Suprapubic skin (tissue), 4 donors: ENCODE measurements around the gene MYO1E. TPM values are rescaled to one million over a fixed set of nuclear protein-coding genes. Genes with fewer than 3 reads are reported as not detected.
A peak's percentile ranks its signal among the peaks of the same experiment; 100 is the strongest.

Experiments
- DNase-seq, 2 donors: peaks; one replicate each; pipeline ENCODE4 v3.0.0-alpha.2; 2019; ENCODE audit warnings: low spot score in 2 of 2
- H3K27ac ChIP-seq: fragments of 200-600 bp; sonication (generic); one replicate; pipeline ENCODE4 v1.5.1; 2019
- H3K27me3 ChIP-seq: fragments of 200-600 bp; sonication (generic); one replicate; pipeline ENCODE4 v1.5.1; 2019
- H3K36me3 ChIP-seq: fragments of 200-600 bp; sonication (generic); one replicate; pipeline ENCODE4 v1.5.1; 2019
- H3K4me1 ChIP-seq: fragments of 200-600 bp; sonication (generic); one replicate; pipeline ENCODE4 v1.5.1; 2019
- H3K4me3 ChIP-seq: fragments of 200-600 bp; sonication (generic); one replicate; pipeline ENCODE4 v1.5.1; 2019; ENCODE audit warnings: mild to moderate bottlenecking
- H3K9me3 ChIP-seq: fragments of 200-600 bp; sonication (generic); one replicate; pipeline ENCODE4 v1.5.1; 2019
- EP300 ChIP-seq: sonication (generic); formaldehyde crosslinking; IDR thresholded peaks from one replicate; pipeline ENCODE4 v1.6.1; 2017; ENCODE audit warnings: antibody characterized with exemption
- POLR2A ChIP-seq, 2 donors: fragments of 450-650 bp; IDR thresholded peaks; one replicate each; pipeline ENCODE4 v1.6.1; 2017; ENCODE audit warnings: antibody characterized with exemption in 2 of 2, mild to moderate bottlenecking in 2 of 2, moderate library complexity in 2 of 2
- POLR2AphosphoS5 ChIP-seq, 3 donors: sonication (generic); formaldehyde crosslinking; IDR thresholded peaks; one replicate each; pipeline ENCODE4 v1.6.1; 2017; ENCODE audit warnings: antibody characterized with exemption in 3 of 3
- WGBS: methylation state at CpG from one replicate; pipeline ENCODE4 v1.1.5; 2018; 5-methylcytosine and 5-hydroxymethylcytosine counted together
- total RNA-seq, 4 donors: library from RNA; depleted of rRNA; stranded (reverse); fragments of >200 nt; gene quantifications; one replicate each; pipeline ENCODE4 v1.1.0, GENCODE V29; 2016
- TF ChIP-seq, protein P1 (sequence below), 2 donors: fragments of 200-600 bp in 1 of 2; fragments of 450-650 bp in 1 of 2; sonication (generic) in 1 of 2; IDR thresholded peaks; one replicate each; pipeline ENCODE4 v1.5.1; 2016 to 2019; ENCODE audit warnings: antibody characterized with exemption in 2 of 2, mild to moderate bottlenecking in 1 of 2, moderate library complexity in 1 of 2

Gene MYO1E
- total RNA-seq, 4 donors from 2014 or later, result 79.7 to 171 (median 144) TPM

- TF ChIP-seq POLR2AphosphoS5 (IDR thresholded peaks at IDR 0.05), result no peak
- no peak for TF ChIP-seq POLR2A (IDR thresholded peaks at IDR 0.05)
- TF ChIP-seq, protein P1, sequence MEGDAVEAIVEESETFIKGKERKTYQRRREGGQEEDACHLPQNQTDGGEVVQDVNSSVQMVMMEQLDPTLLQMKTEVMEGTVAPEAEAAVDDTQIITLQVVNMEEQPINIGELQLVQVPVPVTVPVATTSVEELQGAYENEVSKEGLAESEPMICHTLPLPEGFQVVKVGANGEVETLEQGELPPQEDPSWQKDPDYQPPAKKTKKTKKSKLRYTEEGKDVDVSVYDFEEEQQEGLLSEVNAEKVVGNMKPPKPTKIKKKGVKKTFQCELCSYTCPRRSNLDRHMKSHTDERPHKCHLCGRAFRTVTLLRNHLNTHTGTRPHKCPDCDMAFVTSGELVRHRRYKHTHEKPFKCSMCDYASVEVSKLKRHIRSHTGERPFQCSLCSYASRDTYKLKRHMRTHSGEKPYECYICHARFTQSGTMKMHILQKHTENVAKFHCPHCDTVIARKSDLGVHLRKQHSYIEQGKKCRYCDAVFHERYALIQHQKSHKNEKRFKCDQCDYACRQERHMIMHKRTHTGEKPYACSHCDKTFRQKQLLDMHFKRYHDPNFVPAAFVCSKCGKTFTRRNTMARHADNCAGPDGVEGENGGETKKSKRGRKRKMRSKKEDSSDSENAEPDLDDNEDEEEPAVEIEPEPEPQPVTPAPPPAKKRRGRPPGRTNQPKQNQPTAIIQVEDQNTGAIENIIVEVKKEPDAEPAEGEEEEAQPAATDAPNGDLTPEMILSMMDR (IDR thresholded peaks at IDR 0.05), result no peak
- TF ChIP-seq EP300, result no peak
- WGBS, result 86% methylated on average over 5 of the region's 5 CpGs
- Histone ChIP-seq H3K4me1 (peaks cover 11% of the 10 kb centered on the region), H3K27me3 (no peaks in the 10 kb centered on the region), H3K9me3 (no peaks in the 10 kb centered on the region), H3K27ac (no peak overlapping the region), H3K36me3 (peaks cover 18% of the 10 kb centered on the region), H3K4me3 (no peak overlapping the region)
- DNase-seq, result peak in 1 of 2 donors; percentile 34
Observed at GRCh38 chr15:59143281-59143680, 229.4 kb downstream of the MYO1E start.

DNA sequence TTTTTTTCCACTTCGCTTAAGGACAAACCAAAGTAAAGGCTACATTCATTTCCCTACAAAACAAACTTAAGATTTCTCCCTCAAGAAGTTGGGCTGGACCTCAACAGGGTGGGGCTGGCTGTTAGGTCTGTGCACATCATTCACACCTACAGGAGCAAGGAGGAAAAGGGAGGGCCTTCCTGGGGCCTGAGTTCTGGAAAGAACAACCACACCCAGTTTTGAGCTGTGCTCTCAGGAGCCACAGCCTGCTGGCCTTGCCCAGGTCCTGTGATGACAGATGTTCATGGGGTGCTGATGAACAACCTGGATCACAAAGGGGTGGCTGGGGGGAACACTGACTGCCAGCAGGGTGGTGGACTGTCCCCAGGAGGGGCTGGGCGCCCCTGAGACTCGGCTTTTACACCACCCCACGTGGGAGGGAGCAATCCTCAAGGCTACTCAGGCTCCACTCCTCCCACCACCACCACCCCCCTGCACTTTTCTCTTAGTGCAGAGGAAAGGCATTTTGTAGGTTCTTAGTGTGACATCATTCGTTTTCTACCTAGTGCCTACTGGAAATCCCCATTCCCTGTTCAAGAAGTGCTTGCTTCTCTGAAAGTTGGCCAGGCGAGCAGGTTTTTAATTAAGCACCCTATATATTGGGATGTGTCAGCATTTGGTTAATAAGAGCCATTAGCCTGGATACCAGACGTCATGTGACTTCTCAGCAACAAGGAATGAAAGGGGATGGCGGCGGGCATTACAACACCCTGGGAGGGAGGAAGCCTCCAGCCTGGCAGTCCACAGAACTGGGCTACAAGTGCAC lies 232.0 kb downstream of the MYO1E start:
- H3K4me1 ChIP-seq, result peaks cover 11% of the 10 kb centered on the region
- H3K36me3 ChIP-seq, result peaks cover 41% of the 10 kb centered on the region
- no peaks in the 10 kb centered on the region for H3K9me3 ChIP-seq
- H3K27me3 ChIP-seq, result no peaks in the 10 kb centered on the region
- WGBS, result 56% methylated on average over 7 of the region's 9 CpGs
- H3K27ac ChIP-seq, result peak overlapping the region; percentile 75
- no peak for TF ChIP-seq POLR2A (IDR thresholded peaks at IDR 0.05)
- TF ChIP-seq EP300, result no peak
- no peak for TF ChIP-seq POLR2AphosphoS5 (IDR thresholded peaks at IDR 0.05)
- TF ChIP-seq, protein P1 (IDR thresholded peaks at IDR 0.05), result no peak
- peak in 1 of 2 donors; percentile 48 for DNase-seq
- H3K4me3 ChIP-seq, result no peak overlapping the region

DNA sequence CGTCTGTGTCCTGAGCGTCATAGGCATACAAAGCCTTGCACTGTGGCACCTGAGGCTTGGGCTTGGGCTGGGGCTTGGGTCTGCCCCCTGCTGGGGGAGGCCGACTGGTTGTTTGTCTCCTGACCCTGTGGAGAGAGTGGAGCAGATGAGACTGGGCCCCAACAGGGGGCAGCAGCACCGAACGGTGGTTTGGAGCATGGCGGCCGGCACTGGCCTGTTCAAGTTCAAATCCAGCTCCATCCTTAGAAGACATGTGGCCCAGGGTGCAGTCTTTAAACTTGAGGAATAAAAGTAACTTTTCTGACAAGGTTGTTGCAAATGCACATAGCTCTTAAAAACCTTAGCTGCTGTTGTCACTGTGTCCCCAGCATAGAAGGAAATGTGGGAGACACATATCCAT lies 234.4 kb downstream of the MYO1E start:
- TF ChIP-seq, protein P1 (IDR thresholded peaks at IDR 0.05), result peak in 1 of 2 donors; percentile 28
- TF ChIP-seq POLR2A (IDR thresholded peaks at IDR 0.05), result no peak
- Histone ChIP-seq H3K9me3 (no peaks in the 10 kb centered on the region), H3K4me3 (no peak overlapping the region), H3K36me3 (peaks cover 43% of the 10 kb centered on the region), H3K27ac (no peak overlapping the region), H3K27me3 (no peaks in the 10 kb centered on the region), H3K4me1 (peaks cover 11% of the 10 kb centered on the region)
- DNase-seq, result no peak
- 70% methylated on average over 7 of the region's 7 CpGs for WGBS

DNA sequence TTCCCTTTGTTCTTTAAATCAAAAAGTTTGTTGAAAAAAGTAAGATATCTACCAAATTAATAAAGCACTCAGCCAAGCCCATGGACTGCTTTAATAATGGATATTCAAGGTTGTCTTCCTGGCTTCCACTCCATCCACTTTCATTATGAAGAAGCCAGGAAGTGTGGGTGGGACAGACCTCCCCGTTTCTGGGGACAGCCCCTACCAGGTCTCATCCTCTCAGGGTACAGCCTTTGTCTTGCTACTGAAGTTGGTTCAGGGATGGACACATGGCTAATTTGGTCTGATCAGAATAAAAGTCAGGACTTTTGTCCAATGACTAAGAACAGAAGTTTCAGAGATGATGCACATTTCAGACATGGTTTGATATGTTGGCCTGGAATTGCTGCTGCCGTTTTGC lies 235.1 kb downstream of the MYO1E start:
- Histone ChIP-seq H3K36me3 (peaks cover 40% of the 10 kb centered on the region), H3K4me3 (no peak overlapping the region), H3K27me3 (no peaks in the 10 kb centered on the region), H3K9me3 (no peaks in the 10 kb centered on the region), H3K27ac (no peak overlapping the region), H3K4me1 (peaks cover 11% of the 10 kb centered on the region)
- TF ChIP-seq EP300 (no peak), POLR2AphosphoS5 (IDR thresholded peaks at IDR 0.05) (no peak), POLR2A (IDR thresholded peaks at IDR 0.05) (no peak)
- TF ChIP-seq, protein P1 (IDR thresholded peaks at IDR 0.05), result no peak
- 69% methylated on average over 2 of the region's 2 CpGs for WGBS
- DNase-seq, result no peak

GRCh38 chr15:59133929-59134427 lies 238.7 kb downstream of the MYO1E start:
- no peak for TF ChIP-seq POLR2A (IDR thresholded peaks at IDR 0.05)
- TF ChIP-seq EP300, result no peak
- TF ChIP-seq, protein P1 (IDR thresholded peaks at IDR 0.05), result no peak
- TF ChIP-seq POLR2AphosphoS5 (IDR thresholded peaks at IDR 0.05), result no peak
- DNase-seq, result no peak
- no peaks in the 10 kb centered on the region for H3K4me1 ChIP-seq
- H3K27ac ChIP-seq, result no peak overlapping the region
- H3K4me3 ChIP-seq, result no peak overlapping the region
- peaks cover 40% of the 10 kb centered on the region for H3K36me3 ChIP-seq
- H3K9me3 ChIP-seq, result peaks cover 6% of the 10 kb centered on the region
- WGBS, result 98% methylated on average over 6 of the region's 6 CpGs
- no peaks in the 10 kb centered on the region for H3K27me3 ChIP-seq
